Measurements from ENCODE around the gene TBCE. TPM values are rescaled to one million over a fixed set of nuclear protein-coding genes. Genes with fewer than 3 reads are reported as not detected.

The TBCE gene
- total and polyA plus RNA-seq, 2 donors (not counting 1 experiment from before 2014, with no cell fraction given), result 31.4 to 46.9 TPM

DNA sequence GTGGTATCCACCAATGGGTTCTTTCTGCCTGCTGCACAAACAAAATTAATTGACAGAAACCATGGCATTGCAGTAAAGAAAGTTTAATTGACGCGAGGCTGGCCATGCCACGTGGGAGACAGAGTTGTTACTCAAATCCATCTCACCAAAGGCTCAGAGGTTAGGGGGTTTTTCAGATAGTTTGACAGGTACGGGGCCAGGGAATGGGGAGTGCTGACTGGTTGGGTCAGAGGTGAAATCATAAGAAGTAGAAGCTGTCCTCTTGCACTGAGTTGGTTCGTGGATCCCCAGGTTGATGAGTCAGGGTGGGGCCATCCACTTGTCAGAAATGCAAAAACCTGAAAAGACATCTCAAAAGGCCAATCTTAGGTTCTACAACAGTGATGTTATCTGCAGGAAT lies 941 bp upstream of the TBCE start:
- H3K4me2 ChIP-seq (ENCODE audit: extremely low read depth, insufficient read depth, low read length), result no peak overlapping the region
- H3K9me3 ChIP-seq (ENCODE audit: control insufficient read depth, insufficient read depth, low read depth, low read length), result no peaks in the 10 kb centered on the region
- H2AFZ ChIP-seq (ENCODE audit: low read length), result no peak overlapping the region
- TF ChIP-seq, protein P1, sequence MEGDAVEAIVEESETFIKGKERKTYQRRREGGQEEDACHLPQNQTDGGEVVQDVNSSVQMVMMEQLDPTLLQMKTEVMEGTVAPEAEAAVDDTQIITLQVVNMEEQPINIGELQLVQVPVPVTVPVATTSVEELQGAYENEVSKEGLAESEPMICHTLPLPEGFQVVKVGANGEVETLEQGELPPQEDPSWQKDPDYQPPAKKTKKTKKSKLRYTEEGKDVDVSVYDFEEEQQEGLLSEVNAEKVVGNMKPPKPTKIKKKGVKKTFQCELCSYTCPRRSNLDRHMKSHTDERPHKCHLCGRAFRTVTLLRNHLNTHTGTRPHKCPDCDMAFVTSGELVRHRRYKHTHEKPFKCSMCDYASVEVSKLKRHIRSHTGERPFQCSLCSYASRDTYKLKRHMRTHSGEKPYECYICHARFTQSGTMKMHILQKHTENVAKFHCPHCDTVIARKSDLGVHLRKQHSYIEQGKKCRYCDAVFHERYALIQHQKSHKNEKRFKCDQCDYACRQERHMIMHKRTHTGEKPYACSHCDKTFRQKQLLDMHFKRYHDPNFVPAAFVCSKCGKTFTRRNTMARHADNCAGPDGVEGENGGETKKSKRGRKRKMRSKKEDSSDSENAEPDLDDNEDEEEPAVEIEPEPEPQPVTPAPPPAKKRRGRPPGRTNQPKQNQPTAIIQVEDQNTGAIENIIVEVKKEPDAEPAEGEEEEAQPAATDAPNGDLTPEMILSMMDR (conservative IDR thresholded peaks at IDR 0.05 in 1 of 2, IDR thresholded peaks at IDR 0.05 in 1 of 2; ENCODE audit: low read depth in 1 of 2, low read length in 2 of 2), result no peak
- no peak for TF ChIP-seq EZH2 (IDR thresholded peaks at IDR 0.05; ENCODE audit: low read length, missing control alignments)
- peak overlapping the region; percentile 34 for H3K27ac ChIP-seq (ENCODE audit: insufficient read depth, low read length)
- H3K27me3 ChIP-seq (ENCODE audit: control insufficient read depth, insufficient read depth, low read length), result no peaks in the 10 kb centered on the region
- no peaks in the 10 kb centered on the region for H3K4me1 ChIP-seq (ENCODE audit: control insufficient read depth, extremely low read depth, insufficient read depth, low read length)
- DNase-seq (ENCODE audit: low read depth in 2 of 2), result no peak
- H3K9ac ChIP-seq (ENCODE audit: insufficient read depth, low read length), result no peak overlapping the region
- H3K79me2 ChIP-seq (ENCODE audit: control insufficient read depth, insufficient read depth, low read length), result peaks cover 13% of the 10 kb centered on the region
- no peaks in the 10 kb centered on the region for H4K20me1 ChIP-seq (ENCODE audit: control insufficient read depth, extremely low read depth, insufficient read depth, low read length)
- H3K4me3 ChIP-seq (replicated peaks in 1 of 4; ENCODE audit: control extremely low read depth in 1 of 4, insufficient read depth in 1 of 4, low read depth in 3 of 4, low read length in 4 of 4), result peak overlapping the region in 1 of 4 experiments; percentile 79
- H3K36me3 ChIP-seq (ENCODE audit: control insufficient read depth, insufficient read depth, low read length), result no peaks in the 10 kb centered on the region

DNA sequence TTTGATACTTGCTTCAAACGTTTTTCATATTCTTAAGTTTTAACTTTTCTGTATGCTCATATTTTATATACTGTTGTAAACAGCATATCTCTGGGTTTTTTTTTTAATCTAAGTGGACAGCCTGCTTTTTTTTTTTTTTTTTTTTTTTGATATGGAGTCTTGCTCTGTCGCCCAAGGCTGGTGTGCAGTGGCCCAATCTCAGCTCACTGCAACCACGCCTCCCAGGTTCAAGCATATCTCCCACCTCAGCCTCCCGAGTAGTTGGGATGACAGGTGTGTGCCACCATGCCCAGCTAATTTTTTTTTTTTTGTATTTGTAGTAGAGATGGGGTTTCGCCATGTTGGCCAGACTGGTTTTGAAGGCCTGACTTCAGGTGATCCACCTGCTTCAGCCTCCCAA lies 1.2 kb downstream of the TBCE start:
- Histone ChIP-seq H3K36me3 (ENCODE audit: control insufficient read depth, insufficient read depth, low read length) (no peaks in the 10 kb centered on the region), H2AFZ (ENCODE audit: low read length) (no peak overlapping the region), H3K79me2 (ENCODE audit: control insufficient read depth, insufficient read depth, low read length) (peaks cover 21% of the 10 kb centered on the region), H3K4me1 (ENCODE audit: control insufficient read depth, extremely low read depth, insufficient read depth, low read length) (no peaks in the 10 kb centered on the region), H3K9ac (ENCODE audit: insufficient read depth, low read length) (no peak overlapping the region), H3K9me3 (ENCODE audit: control insufficient read depth, insufficient read depth, low read depth, low read length) (no peaks in the 10 kb centered on the region), H3K27me3 (ENCODE audit: control insufficient read depth, insufficient read depth, low read length) (no peaks in the 10 kb centered on the region), H3K27ac (ENCODE audit: insufficient read depth, low read length) (no peak overlapping the region), H3K4me2 (ENCODE audit: extremely low read depth, insufficient read depth, low read length) (no peak overlapping the region), H3K4me3 (replicated peaks in 1 of 4; ENCODE audit: control extremely low read depth in 1 of 4, insufficient read depth in 1 of 4, low read depth in 3 of 4, low read length in 4 of 4) (peak overlapping the region in 3 of 4 experiments; percentile 71 to 84 (median 79)), H4K20me1 (ENCODE audit: control insufficient read depth, extremely low read depth, insufficient read depth, low read length) (no peaks in the 10 kb centered on the region)
- no peak for DNase-seq (ENCODE audit: low read depth in 2 of 2)
- TF ChIP-seq, protein P1 (conservative IDR thresholded peaks at IDR 0.05 in 1 of 2, IDR thresholded peaks at IDR 0.05 in 1 of 2; ENCODE audit: low read depth in 1 of 2, low read length in 2 of 2), result no peak
- TF ChIP-seq EZH2 (IDR thresholded peaks at IDR 0.05; ENCODE audit: low read length, missing control alignments), result no peak

DNA sequence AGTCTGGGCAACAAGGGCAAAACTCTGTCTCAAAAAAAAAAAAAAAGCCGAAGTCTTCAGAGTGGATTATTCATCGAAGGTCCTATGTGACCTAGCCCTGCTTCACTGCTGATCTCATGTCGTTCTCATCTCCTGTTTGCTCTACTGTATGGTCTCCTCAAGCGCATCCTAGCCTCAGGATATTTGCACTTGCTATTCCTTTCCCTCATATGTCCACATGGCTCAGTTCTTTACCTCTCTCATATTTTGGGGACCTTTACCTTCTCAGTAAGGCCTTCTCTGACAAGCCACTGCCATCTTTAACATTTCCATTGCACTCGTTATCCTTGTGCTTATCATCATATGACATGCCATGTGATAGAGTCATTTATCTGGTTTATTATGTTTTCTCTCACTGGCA lies 2.6 kb downstream of the TBCE start:
- Histone ChIP-seq H3K27me3 (ENCODE audit: control insufficient read depth, insufficient read depth, low read length) (no peaks in the 10 kb centered on the region), H3K36me3 (ENCODE audit: control insufficient read depth, insufficient read depth, low read length) (no peaks in the 10 kb centered on the region), H4K20me1 (ENCODE audit: control insufficient read depth, extremely low read depth, insufficient read depth, low read length) (no peaks in the 10 kb centered on the region), H3K4me3 (replicated peaks in 1 of 4; ENCODE audit: control extremely low read depth in 1 of 4, insufficient read depth in 1 of 4, low read depth in 3 of 4, low read length in 4 of 4) (no peak overlapping the region), H3K4me2 (ENCODE audit: extremely low read depth, insufficient read depth, low read length) (no peak overlapping the region), H3K9ac (ENCODE audit: insufficient read depth, low read length) (no peak overlapping the region), H3K9me3 (ENCODE audit: control insufficient read depth, insufficient read depth, low read depth, low read length) (no peaks in the 10 kb centered on the region), H3K4me1 (ENCODE audit: control insufficient read depth, extremely low read depth, insufficient read depth, low read length) (no peaks in the 10 kb centered on the region), H2AFZ (ENCODE audit: low read length) (no peak overlapping the region), H3K79me2 (ENCODE audit: control insufficient read depth, insufficient read depth, low read length) (peaks cover 23% of the 10 kb centered on the region), H3K27ac (ENCODE audit: insufficient read depth, low read length) (no peak overlapping the region)
- no peak for DNase-seq (ENCODE audit: low read depth in 2 of 2)
- no peak for TF ChIP-seq EZH2 (IDR thresholded peaks at IDR 0.05; ENCODE audit: low read length, missing control alignments)
- TF ChIP-seq, protein P1 (conservative IDR thresholded peaks at IDR 0.05 in 1 of 2, IDR thresholded peaks at IDR 0.05 in 1 of 2; ENCODE audit: low read depth in 1 of 2, low read length in 2 of 2), result no peak
